Nephron progenitor cell (in vitro differentiated cells): ENCODE data around the gene BHLHE23.

Experiments
- DNase-seq: peaks from one replicate; pipeline ENCODE4 v3.0.0; 2021
- H3K27ac Mint-ChIP-seq: 2 replicates; pipeline ENCODE4 v1.8.0; 2021; ENCODE audit warnings: mild to moderate bottlenecking, moderate library complexity, mixed read lengths
- H3K27me3 Mint-ChIP-seq: 2 replicates; pipeline ENCODE4 v1.8.0; 2021; ENCODE audit warnings: mild to moderate bottlenecking, low read depth, mixed read lengths; ENCODE audit not compliant: poor library complexity
- H3K36me3 Mint-ChIP-seq: 2 replicates; pipeline ENCODE4 v1.8.0; 2021; ENCODE audit warnings: low read depth, mixed read lengths
- H3K4me1 Mint-ChIP-seq: 2 replicates; pipeline ENCODE4 v1.8.0; 2021; ENCODE audit warnings: mixed read lengths
- H3K4me3 Mint-ChIP-seq: 2 replicates; pipeline ENCODE4 v1.8.0; 2021; ENCODE audit warnings: mild to moderate bottlenecking, moderate library complexity, mixed read lengths
- H3K9me3 Mint-ChIP-seq: 2 replicates; pipeline ENCODE4 v1.8.0; 2021; ENCODE audit warnings: mild to moderate bottlenecking, moderate library complexity, mixed read lengths
- TF ChIP-seq, protein P1 (sequence below): fragments of 200-600 bp; sonication (generic); IDR thresholded peaks from 2 replicates; pipeline ENCODE4 v1.5.0; 2021; ENCODE audit warnings: antibody characterized with exemption

Gene BHLHE23

DNA sequence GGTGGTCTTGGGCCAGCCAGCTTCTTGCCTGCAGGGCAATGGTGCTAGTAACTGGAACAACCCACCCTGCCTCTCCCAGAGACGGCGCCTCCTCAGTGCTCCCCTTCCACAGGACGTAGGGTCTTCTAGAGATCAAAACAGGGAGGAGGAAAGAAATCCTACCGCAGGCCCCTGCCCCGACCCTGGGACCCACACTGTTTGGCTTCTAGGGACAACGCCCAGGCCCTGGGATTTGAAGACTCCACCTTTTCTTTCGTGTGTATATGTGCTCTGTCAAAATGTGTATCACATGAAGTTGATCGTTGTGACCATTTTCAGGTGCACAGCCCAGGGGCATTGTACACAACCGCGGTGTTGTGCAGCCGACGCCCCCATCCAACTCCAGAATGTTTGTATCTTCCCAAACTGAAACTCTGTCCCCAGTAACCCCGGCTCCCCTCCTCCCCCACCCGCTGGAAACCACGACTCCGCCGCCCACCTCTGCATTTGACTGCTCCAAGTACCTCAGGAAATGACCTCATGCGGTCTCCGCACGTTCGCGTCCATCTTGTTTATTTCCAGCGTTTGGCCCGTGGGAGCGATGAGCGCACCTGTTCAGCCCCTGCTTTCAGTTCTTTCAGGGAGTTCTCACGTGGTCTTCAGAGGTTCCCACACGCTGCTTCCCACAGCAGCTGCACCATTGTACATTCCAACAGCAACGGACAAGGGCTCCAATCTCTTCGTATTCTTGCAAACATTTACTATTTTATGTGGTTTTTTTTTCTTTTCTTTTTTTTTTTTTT is 3.4 kb upstream of the BHLHE23 start:
- no peak overlapping the region for H3K4me3 Mint-ChIP-seq
- TF ChIP-seq, protein P1, sequence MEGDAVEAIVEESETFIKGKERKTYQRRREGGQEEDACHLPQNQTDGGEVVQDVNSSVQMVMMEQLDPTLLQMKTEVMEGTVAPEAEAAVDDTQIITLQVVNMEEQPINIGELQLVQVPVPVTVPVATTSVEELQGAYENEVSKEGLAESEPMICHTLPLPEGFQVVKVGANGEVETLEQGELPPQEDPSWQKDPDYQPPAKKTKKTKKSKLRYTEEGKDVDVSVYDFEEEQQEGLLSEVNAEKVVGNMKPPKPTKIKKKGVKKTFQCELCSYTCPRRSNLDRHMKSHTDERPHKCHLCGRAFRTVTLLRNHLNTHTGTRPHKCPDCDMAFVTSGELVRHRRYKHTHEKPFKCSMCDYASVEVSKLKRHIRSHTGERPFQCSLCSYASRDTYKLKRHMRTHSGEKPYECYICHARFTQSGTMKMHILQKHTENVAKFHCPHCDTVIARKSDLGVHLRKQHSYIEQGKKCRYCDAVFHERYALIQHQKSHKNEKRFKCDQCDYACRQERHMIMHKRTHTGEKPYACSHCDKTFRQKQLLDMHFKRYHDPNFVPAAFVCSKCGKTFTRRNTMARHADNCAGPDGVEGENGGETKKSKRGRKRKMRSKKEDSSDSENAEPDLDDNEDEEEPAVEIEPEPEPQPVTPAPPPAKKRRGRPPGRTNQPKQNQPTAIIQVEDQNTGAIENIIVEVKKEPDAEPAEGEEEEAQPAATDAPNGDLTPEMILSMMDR: no peak
- H3K27me3 Mint-ChIP-seq: peaks cover 94% of the 10 kb centered on the region

DNA sequence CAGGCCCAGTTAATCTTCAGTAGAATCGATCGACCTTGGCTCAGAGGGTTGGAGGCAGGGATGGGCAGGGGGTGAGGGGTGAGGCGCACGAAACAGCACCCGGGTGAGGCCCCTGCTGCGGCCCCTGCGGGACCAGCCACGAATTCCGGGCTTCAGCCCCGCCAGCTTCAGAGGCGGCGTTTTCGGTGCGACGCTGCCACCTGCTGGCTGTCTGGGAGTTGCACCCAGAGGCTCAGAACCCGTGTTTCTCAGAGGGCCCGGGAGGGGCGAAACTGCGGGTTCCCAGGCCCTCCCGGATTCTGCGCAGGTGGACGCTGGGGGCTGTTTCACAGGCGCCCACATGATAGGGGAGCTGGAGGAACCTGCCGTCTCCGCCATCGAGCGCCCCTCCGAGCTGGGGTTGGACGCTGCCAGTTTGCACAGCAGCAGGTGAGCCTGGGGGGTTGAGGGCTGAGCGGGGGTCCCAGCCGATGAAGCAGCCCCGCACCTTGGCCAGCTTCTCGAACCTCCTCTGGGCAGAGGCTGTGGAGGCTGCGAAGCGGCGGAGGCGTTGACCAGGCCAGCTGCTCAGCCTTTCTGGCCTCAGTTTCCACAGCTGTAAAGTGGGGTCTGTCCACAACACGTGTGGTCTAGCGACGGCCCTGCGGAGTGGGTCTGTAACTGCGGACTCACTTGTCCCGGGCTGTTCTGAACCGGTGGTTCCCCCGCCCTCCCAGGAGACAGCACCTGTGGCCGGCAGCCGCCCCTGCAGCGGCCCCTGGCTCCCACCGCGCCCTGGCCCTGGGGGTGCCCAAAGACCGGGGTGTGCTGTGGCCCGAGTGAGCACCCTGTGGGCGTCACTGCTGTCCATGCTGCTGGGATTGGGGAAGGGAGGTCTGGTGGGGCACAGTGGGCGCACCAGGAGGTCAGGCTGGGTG is 2.5 kb upstream of the BHLHE23 start:
- Mint-ChIP-seq H3K4me3 (peak overlapping the region; percentile 52), H3K27me3 (peaks cover 94% of the 10 kb centered on the region)

More for the DNA sequence above, 3.4 kb upstream of the BHLHE23 start:
- Mint-ChIP-seq H3K4me1 (peaks cover 45% of the 10 kb centered on the region), H3K9me3 (peaks cover 31% of the 10 kb centered on the region), H3K36me3 (peaks cover 12% of the 10 kb centered on the region), H3K27ac (peak overlapping the region; percentile 36)
- DNase-seq: no peak

DNA sequence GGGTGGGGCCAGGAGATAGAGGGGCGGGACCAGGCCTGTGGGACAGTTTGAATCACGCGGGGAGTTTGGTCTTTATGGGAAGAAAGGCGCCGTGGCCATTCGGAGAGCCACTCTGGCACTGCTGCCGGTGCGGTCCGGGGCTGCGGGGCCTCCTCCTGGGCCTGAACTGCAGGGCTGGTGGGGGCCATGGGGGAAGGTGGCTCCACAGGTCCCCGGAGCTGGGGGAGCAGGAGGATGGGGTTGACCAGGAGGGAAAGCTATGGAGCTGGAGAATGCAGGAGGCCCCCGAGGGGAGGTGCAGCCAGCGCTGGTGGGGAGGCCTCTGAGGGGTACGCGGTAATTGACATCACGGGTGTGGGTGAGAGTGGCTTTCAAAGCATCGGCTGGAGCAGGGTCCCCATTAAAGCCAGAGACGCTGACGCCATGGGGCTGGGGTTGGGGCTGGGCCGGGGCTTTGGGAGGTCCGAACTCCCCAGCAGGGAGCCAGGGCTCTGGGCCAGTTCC is 1.8 kb upstream of the BHLHE23 start:
- Mint-ChIP-seq H3K9me3 (peaks cover 18% of the 10 kb centered on the region), H3K4me3 (peak overlapping the region; percentile 52), H3K36me3 (peaks cover 7% of the 10 kb centered on the region), H3K27me3 (peaks cover 94% of the 10 kb centered on the region), H3K27ac (no peak overlapping the region), H3K4me1 (peaks cover 34% of the 10 kb centered on the region)
- TF ChIP-seq, protein P1: no peak
- no peak for DNase-seq

More for the DNA sequence above, 2.5 kb upstream of the BHLHE23 start:
- H3K27ac Mint-ChIP-seq: no peak overlapping the region
- TF ChIP-seq, protein P1: peak; percentile 88
- H3K4me1 Mint-ChIP-seq: peaks cover 36% of the 10 kb centered on the region
- DNase-seq: peak; percentile 91
- H3K36me3 Mint-ChIP-seq: peaks cover 12% of the 10 kb centered on the region
- H3K9me3 Mint-ChIP-seq: peaks cover 25% of the 10 kb centered on the region

DNA sequence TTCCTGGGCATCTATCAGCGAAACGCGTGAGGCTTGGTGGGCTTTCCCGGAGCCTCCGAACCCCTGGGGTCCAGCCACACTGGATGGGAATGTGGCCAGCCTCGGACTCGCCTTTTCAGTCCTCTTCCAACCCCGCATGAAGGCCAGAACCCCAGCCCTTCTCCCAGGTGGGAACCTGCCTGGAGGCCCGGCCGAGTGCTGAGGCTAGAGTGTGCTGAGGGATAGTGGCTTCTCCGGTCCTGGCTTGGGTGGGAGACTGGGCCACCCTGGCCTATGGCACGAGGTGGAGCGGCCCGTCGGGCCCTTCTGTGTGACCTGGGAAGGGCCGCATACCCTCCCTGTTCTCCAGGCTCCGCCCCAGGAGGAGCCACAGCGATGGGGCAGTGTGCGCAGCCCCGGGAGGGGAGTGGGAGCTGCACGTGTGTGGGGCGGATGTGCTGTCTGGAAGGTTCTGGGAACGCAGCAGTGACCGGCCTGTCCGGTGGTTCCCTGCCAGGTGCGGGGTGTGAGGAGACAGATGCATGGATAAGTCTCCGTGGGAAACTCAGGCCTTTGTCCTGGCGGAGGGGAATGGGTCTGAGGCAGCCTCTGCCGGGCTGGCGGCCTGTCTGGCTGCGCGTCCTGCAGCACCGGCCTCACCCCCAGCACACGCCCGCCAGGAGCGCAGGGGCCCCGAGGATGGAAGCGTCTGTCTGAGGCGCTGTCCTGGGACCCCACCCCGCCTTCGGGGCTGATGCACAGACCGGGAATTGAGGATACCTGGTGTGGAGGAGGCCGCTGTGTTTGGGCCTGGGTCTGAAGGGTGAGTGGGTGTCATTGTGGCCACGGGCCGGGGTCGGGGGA is 1.1 kb upstream of the BHLHE23 start:
- TF ChIP-seq, protein P1: no peak
- peaks cover 11% of the 10 kb centered on the region for H3K9me3 Mint-ChIP-seq
- DNase-seq: no peak
- H3K4me1 Mint-ChIP-seq: peaks cover 34% of the 10 kb centered on the region
- peaks cover 94% of the 10 kb centered on the region for H3K27me3 Mint-ChIP-seq
- H3K36me3 Mint-ChIP-seq: no peaks in the 10 kb centered on the region
- H3K27ac Mint-ChIP-seq: no peak overlapping the region
- H3K4me3 Mint-ChIP-seq: no peak overlapping the region

DNA sequence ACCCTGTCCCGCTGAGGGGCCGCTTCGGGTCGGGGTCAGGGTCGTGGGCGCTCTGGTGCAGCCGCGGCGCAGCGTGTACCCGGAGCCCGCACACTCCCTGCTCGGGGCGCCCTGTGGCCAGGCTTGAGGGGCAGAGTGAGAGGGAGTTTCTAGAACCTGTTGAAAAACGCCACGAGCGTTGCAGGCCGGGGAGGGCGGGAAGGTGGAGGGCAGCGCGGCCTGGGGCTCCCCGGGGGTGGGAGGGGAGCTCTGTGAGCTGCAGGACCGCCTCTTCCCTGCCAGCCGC is 539 bp upstream of the BHLHE23 start:
- Mint-ChIP-seq H3K4me1 (peaks cover 34% of the 10 kb centered on the region), H3K36me3 (no peaks in the 10 kb centered on the region), H3K9me3 (peaks cover 5% of the 10 kb centered on the region), H3K27ac (no peak overlapping the region), H3K4me3 (no peak overlapping the region), H3K27me3 (peaks cover 94% of the 10 kb centered on the region)
- TF ChIP-seq, protein P1: no peak
- DNase-seq: no peak
